ENCODE data around the gene PIBF1.
"Not testable (repeated sequence)": the region's sequence is repeated elsewhere in the genome, so short reads cannot be mapped to it uniquely, and the experiment has no call there.

PIBF1 gene

GRCh38 chr13:72781451-72782439 lies at the start of gene PIBF1, which contains the start of gene DIS3:
Gene PIBF1, plus strand, starts transcription at chr13:72782133. Its CDS starts 1,337 bp downstream, at chr13:72783470.
Gene DIS3, minus strand, starts transcription at chr13:72781900. Its CDS starts 68 bp downstream, at chr13:72781832.
- peak within 1 kb of the TSS; percentile 87 for H3K9ac ChIP-seq (ENCODE audit: low read length)
- H3K36me3 ChIP-seq (ENCODE audit: control insufficient read depth, insufficient read depth, low read length) = no peaks in the 10 kb centered on the region
- H3K4me1 ChIP-seq (ENCODE audit: control insufficient read depth, insufficient read depth, low read length) = no peaks in the 10 kb centered on the region
- H3K27me3 ChIP-seq (ENCODE audit: control insufficient read depth, insufficient read depth, low read length) = no peaks in the 10 kb centered on the region
- no peaks in the 10 kb centered on the region for H3K9me3 ChIP-seq (ENCODE audit: control insufficient read depth, low read length)
- H3K4me3 ChIP-seq (ENCODE audit: low read length) = peak within 1 kb of the TSS; percentile 90

- H3K36me3 ChIP-seq (ENCODE audit: control insufficient read depth, insufficient read depth, low read length) = no peaks in the 10 kb centered on the region
- no peak overlapping the region for H3K4me3 ChIP-seq (ENCODE audit: low read length)
- H3K9me3 ChIP-seq (ENCODE audit: control insufficient read depth, low read length) = no peaks in the 10 kb centered on the region
- no peaks in the 10 kb centered on the region for H3K27me3 ChIP-seq (ENCODE audit: control insufficient read depth, insufficient read depth, low read length)
- H3K9ac ChIP-seq (ENCODE audit: low read length) = no peak overlapping the region
- no peaks in the 10 kb centered on the region for H3K4me1 ChIP-seq (ENCODE audit: control insufficient read depth, insufficient read depth, low read length)
These were observed 44.9 kb upstream of the PIBF1 start for GRCh38 chr13:72737033-72737432.

- Histone ChIP-seq H3K4me1 (ENCODE audit: control insufficient read depth, insufficient read depth, low read length) (no peaks in the 10 kb centered on the region), H3K36me3 (ENCODE audit: control insufficient read depth, insufficient read depth, low read length) (no peaks in the 10 kb centered on the region), H3K9ac (ENCODE audit: low read length) (no peak overlapping the region), H3K9me3 (ENCODE audit: control insufficient read depth, low read length) (no peaks in the 10 kb centered on the region), H3K4me3 (ENCODE audit: low read length) (no peak overlapping the region), H3K27me3 (ENCODE audit: control insufficient read depth, insufficient read depth, low read length) (no peaks in the 10 kb centered on the region)
These were observed 41.9 kb upstream of the PIBF1 start for GRCh38 chr13:72740015-72740414.

GRCh38 chr13:72745260-72745659 lies 36.7 kb upstream of the PIBF1 start:
- H3K36me3 ChIP-seq (ENCODE audit: control insufficient read depth, insufficient read depth, low read length) = peaks cover 7% of the 10 kb centered on the region

GRCh38 chr13:72751220-72751619 lies 30.7 kb upstream of the PIBF1 start:
- Histone ChIP-seq H3K9ac (ENCODE audit: low read length) (no peak overlapping the region), H3K4me3 (ENCODE audit: low read length) (no peak overlapping the region), H3K27me3 (ENCODE audit: control insufficient read depth, insufficient read depth, low read length) (no peaks in the 10 kb centered on the region), H3K36me3 (ENCODE audit: control insufficient read depth, insufficient read depth, low read length) (peaks cover 6% of the 10 kb centered on the region), H3K9me3 (ENCODE audit: control insufficient read depth, low read length) (no peaks in the 10 kb centered on the region), H3K4me1 (ENCODE audit: control insufficient read depth, insufficient read depth, low read length) (no peaks in the 10 kb centered on the region)

More at GRCh38 chr13:72745260-72745659, 36.7 kb upstream of the PIBF1 start:
- H3K9me3 ChIP-seq (ENCODE audit: control insufficient read depth, low read length) = no peaks in the 10 kb centered on the region
- no peak overlapping the region for H3K9ac ChIP-seq (ENCODE audit: low read length)
- no peak overlapping the region for H3K4me3 ChIP-seq (ENCODE audit: low read length)
- no peaks in the 10 kb centered on the region for H3K4me1 ChIP-seq (ENCODE audit: control insufficient read depth, insufficient read depth, low read length)
- no peaks in the 10 kb centered on the region for H3K27me3 ChIP-seq (ENCODE audit: control insufficient read depth, insufficient read depth, low read length)

GRCh38 chr13:72754111-72754510 lies 27.8 kb upstream of the PIBF1 start:
- H3K27me3 ChIP-seq (ENCODE audit: control insufficient read depth, insufficient read depth, low read length) = no peaks in the 10 kb centered on the region
- no peaks in the 10 kb centered on the region for H3K4me1 ChIP-seq (ENCODE audit: control insufficient read depth, insufficient read depth, low read length)
- H3K9me3 ChIP-seq (ENCODE audit: control insufficient read depth, low read length) = no peaks in the 10 kb centered on the region
- no peak overlapping the region for H3K9ac ChIP-seq (ENCODE audit: low read length)
- H3K36me3 ChIP-seq (ENCODE audit: control insufficient read depth, insufficient read depth, low read length) = no peaks in the 10 kb centered on the region
- H3K4me3 ChIP-seq (ENCODE audit: low read length) = no peak overlapping the region

GRCh38 chr13:72757792-72758535 lies 24.0 kb upstream of the PIBF1 start:
- Histone ChIP-seq H3K27me3 (ENCODE audit: control insufficient read depth, insufficient read depth, low read length) (no peaks in the 10 kb centered on the region), H3K9me3 (ENCODE audit: control insufficient read depth, low read length) (no peaks in the 10 kb centered on the region), H3K9ac (ENCODE audit: low read length) (no peak overlapping the region), H3K36me3 (ENCODE audit: control insufficient read depth, insufficient read depth, low read length) (no peaks in the 10 kb centered on the region), H3K4me1 (ENCODE audit: control insufficient read depth, insufficient read depth, low read length) (no peaks in the 10 kb centered on the region), H3K4me3 (ENCODE audit: low read length) (no peak overlapping the region)

GRCh38 chr13:72760189-72760588 lies 21.7 kb upstream of the PIBF1 start:
- Histone ChIP-seq H3K9ac (ENCODE audit: low read length) (no peak overlapping the region), H3K4me3 (ENCODE audit: low read length) (no peak overlapping the region), H3K9me3 (ENCODE audit: control insufficient read depth, low read length) (no peaks in the 10 kb centered on the region), H3K4me1 (ENCODE audit: control insufficient read depth, insufficient read depth, low read length) (no peaks in the 10 kb centered on the region), H3K27me3 (ENCODE audit: control insufficient read depth, insufficient read depth, low read length) (no peaks in the 10 kb centered on the region), H3K36me3 (ENCODE audit: control insufficient read depth, insufficient read depth, low read length) (no peaks in the 10 kb centered on the region)

- peaks cover 3% of the 10 kb centered on the region for H3K36me3 ChIP-seq (ENCODE audit: control insufficient read depth, insufficient read depth, low read length)
- no peak overlapping the region for H3K4me3 ChIP-seq (ENCODE audit: low read length)
- H3K9ac ChIP-seq (ENCODE audit: low read length) = no peak overlapping the region
- no peaks in the 10 kb centered on the region for H3K4me1 ChIP-seq (ENCODE audit: control insufficient read depth, insufficient read depth, low read length)
- H3K27me3 ChIP-seq (ENCODE audit: control insufficient read depth, insufficient read depth, low read length) = no peaks in the 10 kb centered on the region
- H3K9me3 ChIP-seq (ENCODE audit: control insufficient read depth, low read length) = no peaks in the 10 kb centered on the region
These were observed 18.5 kb upstream of the PIBF1 start for GRCh38 chr13:72763411-72763810.

- Histone ChIP-seq H3K36me3 (ENCODE audit: control insufficient read depth, insufficient read depth, low read length) (peaks cover 4% of the 10 kb centered on the region), H3K9ac (ENCODE audit: low read length) (no peak overlapping the region), H3K9me3 (ENCODE audit: control insufficient read depth, low read length) (no peaks in the 10 kb centered on the region), H3K27me3 (ENCODE audit: control insufficient read depth, insufficient read depth, low read length) (no peaks in the 10 kb centered on the region), H3K4me1 (ENCODE audit: control insufficient read depth, insufficient read depth, low read length) (no peaks in the 10 kb centered on the region), H3K4me3 (ENCODE audit: low read length) (no peak overlapping the region)
These were observed 7.9 kb upstream of the PIBF1 start for GRCh38 chr13:72774019-72774418.

- Histone ChIP-seq H3K4me1 (ENCODE audit: control insufficient read depth, insufficient read depth, low read length) (no peaks in the 10 kb centered on the region), H3K9ac (ENCODE audit: low read length) (peak overlapping the region; percentile 87), H3K36me3 (ENCODE audit: control insufficient read depth, insufficient read depth, low read length) (no peaks in the 10 kb centered on the region), H3K4me3 (ENCODE audit: low read length) (peak overlapping the region; percentile 90), H3K9me3 (ENCODE audit: control insufficient read depth, low read length) (no peaks in the 10 kb centered on the region), H3K27me3 (ENCODE audit: control insufficient read depth, insufficient read depth, low read length) (no peaks in the 10 kb centered on the region)
These were observed 784 bp downstream of the PIBF1 start for GRCh38 chr13:72782717-72783116.

- not testable (repeated sequence) for H3K4me3 ChIP-seq (ENCODE audit: low read length); H3K9me3 ChIP-seq (ENCODE audit: control insufficient read depth, low read length); H3K27me3 ChIP-seq (ENCODE audit: control insufficient read depth, insufficient read depth, low read length); H3K36me3 ChIP-seq (ENCODE audit: control insufficient read depth, insufficient read depth, low read length); H3K4me1 ChIP-seq (ENCODE audit: control insufficient read depth, insufficient read depth, low read length); H3K9ac ChIP-seq (ENCODE audit: low read length)
These were observed 2.7 kb downstream of the PIBF1 start for GRCh38 chr13:72784679-72785078.

Measured in mucosa of stomach (tissue), 1 donor.